Esophagus squamous epithelium (tissue), 5 donors: ENCODE data around the gene CEND1. TPM values are rescaled to one million over a fixed set of nuclear protein-coding genes. Genes with fewer than 3 reads are reported as not detected.

Source experiments
- DNase-seq: peaks from one replicate; lab custom pipeline; 2025; lab: John Stamatoyannopoulos, UW
- H3K27ac ChIP-seq, 4 donors: fragments of 200-600 bp; sonication (generic); one replicate each; pipeline ENCODE4 v1.5.1; 2016 to 2019; ENCODE audit warnings: mild to moderate bottlenecking in 1 of 4
- H3K27me3 ChIP-seq, 4 donors: fragments of 200-600 bp; sonication (generic); 1 replicate in 3 of 4; 2 replicates in 1 of 4; pipeline versions ENCODE4 v1.5.1 to v1.6.0; 2017 to 2021; ENCODE audit warnings: antibody characterized with exemption in 1 of 4
- H3K36me3 ChIP-seq, 3 donors: fragments of 200-600 bp; sonication (generic); one replicate each; pipeline ENCODE4 v1.5.1; 2016 to 2019
- H3K4me1 ChIP-seq, 3 donors: fragments of 200-600 bp; sonication (generic); one replicate each; pipeline ENCODE4 v1.5.1; 2017 to 2019
- H3K4me3 ChIP-seq, 4 donors: fragments of 200-600 bp; sonication (generic); 1 replicate in 3 of 4; 2 replicates in 1 of 4; pipeline ENCODE4 v1.5.1; 2016 to 2019; ENCODE audit warnings: mild to moderate bottlenecking in 2 of 4, moderate library complexity in 1 of 4
- H3K9me3 ChIP-seq, 3 donors: fragments of 200-600 bp; sonication (generic); one replicate each; pipeline ENCODE4 v1.5.1; 2016 to 2019
- POLR2A ChIP-seq, 4 donors: fragments of 450-650 bp; IDR thresholded peaks; one replicate each; pipeline ENCODE4 v1.6.1; 2017; ENCODE audit warnings: antibody characterized with exemption in 4 of 4, mild to moderate bottlenecking in 4 of 4, moderate library complexity in 3 of 4
- WGBS, 2 donors: methylation state at CpG; one replicate each; pipeline ENCODE4 v1.1.5; 2018; 5-methylcytosine and 5-hydroxymethylcytosine counted together
- intact Hi-C: fragments of 100-400 bp; cut with DNase I; formaldehyde crosslinking; loops from one replicate; pipeline ENCODE4 v1.15.0; 2022
- total RNA-seq, 4 donors: library from RNA; depleted of rRNA; stranded (reverse); fragments of >200 nt; gene quantifications; one replicate each; pipeline ENCODE4 v1.1.0, GENCODE V29; 2016
- TF ChIP-seq, protein P1 (sequence below), 6 experiments: fragments of 450-650 bp in 4 of 6; fragments of 200-600 bp in 2 of 6; sonication (generic) in 2 of 6; IDR thresholded peaks; one replicate each; pipeline ENCODE4 v1.5.1; 2016 to 2019; ENCODE audit warnings: antibody characterized with exemption in 6 of 6, mild to moderate bottlenecking in 4 of 6, moderate library complexity in 4 of 6
- donor health status: DM: yes; HTN: yes; CAD: no.

Gene CEND1
- total RNA-seq, 4 donors from 2014 or later = 0.15 TPM; not detected in 3

GRCh38 chr11:831118-831864 lies 41.4 kb upstream of the CEND1 start:
- Histone ChIP-seq H3K4me1 (peaks cover 73 to 97% (median 74%) of the 10 kb centered on the region in 3 donors), H3K27me3 (peaks cover 0 to 63% (median 7%) of the 10 kb centered on the region in 4 donors), H3K27ac (no peak overlapping the region), H3K9me3 (no peaks in the 10 kb centered on the region), H3K36me3 (peaks cover 0 to 6% (median 0%) of the 10 kb centered on the region in 3 donors), H3K4me3 (peak overlapping the region; percentile 1 to 62 (median 44))
- intact Hi-C loops = no loop called here
- DNase-seq = no peak
- TF ChIP-seq, protein P1, sequence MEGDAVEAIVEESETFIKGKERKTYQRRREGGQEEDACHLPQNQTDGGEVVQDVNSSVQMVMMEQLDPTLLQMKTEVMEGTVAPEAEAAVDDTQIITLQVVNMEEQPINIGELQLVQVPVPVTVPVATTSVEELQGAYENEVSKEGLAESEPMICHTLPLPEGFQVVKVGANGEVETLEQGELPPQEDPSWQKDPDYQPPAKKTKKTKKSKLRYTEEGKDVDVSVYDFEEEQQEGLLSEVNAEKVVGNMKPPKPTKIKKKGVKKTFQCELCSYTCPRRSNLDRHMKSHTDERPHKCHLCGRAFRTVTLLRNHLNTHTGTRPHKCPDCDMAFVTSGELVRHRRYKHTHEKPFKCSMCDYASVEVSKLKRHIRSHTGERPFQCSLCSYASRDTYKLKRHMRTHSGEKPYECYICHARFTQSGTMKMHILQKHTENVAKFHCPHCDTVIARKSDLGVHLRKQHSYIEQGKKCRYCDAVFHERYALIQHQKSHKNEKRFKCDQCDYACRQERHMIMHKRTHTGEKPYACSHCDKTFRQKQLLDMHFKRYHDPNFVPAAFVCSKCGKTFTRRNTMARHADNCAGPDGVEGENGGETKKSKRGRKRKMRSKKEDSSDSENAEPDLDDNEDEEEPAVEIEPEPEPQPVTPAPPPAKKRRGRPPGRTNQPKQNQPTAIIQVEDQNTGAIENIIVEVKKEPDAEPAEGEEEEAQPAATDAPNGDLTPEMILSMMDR (IDR thresholded peaks at IDR 0.05) = no peak
- TF ChIP-seq POLR2A (IDR thresholded peaks at IDR 0.05) = no peak
- 51 to 60% methylated on average over 4 to 8 of the region's 31 CpGs for WGBS, 2 donors

- Histone ChIP-seq H3K27me3 (peaks cover 0 to 71% (median 7%) of the 10 kb centered on the region in 4 donors), H3K4me3 (peak overlapping the region; percentile 1 to 62 (median 44)), H3K4me1 (peaks cover 73 to 98% (median 79%) of the 10 kb centered on the region in 3 donors), H3K27ac (peak overlapping the region in 3 of 4 donors; percentile 65 to 80 (median 73)), H3K9me3 (no peaks in the 10 kb centered on the region), H3K36me3 (peaks cover 0 to 6% (median 0%) of the 10 kb centered on the region in 3 donors)
- 0% methylated on average over 5 of the region's 78 CpGs; no CpG with 5 or more reads in 1 of the 2 donors for WGBS, 2 donors
- no peak for DNase-seq
- intact Hi-C loops = no loop called here
- no peak for TF ChIP-seq POLR2A (IDR thresholded peaks at IDR 0.05)
- TF ChIP-seq, protein P1 (IDR thresholded peaks at IDR 0.05) = no peak
Measured at GRCh38 chr11:830295-831117, 40.6 kb upstream of the CEND1 start.

DNA sequence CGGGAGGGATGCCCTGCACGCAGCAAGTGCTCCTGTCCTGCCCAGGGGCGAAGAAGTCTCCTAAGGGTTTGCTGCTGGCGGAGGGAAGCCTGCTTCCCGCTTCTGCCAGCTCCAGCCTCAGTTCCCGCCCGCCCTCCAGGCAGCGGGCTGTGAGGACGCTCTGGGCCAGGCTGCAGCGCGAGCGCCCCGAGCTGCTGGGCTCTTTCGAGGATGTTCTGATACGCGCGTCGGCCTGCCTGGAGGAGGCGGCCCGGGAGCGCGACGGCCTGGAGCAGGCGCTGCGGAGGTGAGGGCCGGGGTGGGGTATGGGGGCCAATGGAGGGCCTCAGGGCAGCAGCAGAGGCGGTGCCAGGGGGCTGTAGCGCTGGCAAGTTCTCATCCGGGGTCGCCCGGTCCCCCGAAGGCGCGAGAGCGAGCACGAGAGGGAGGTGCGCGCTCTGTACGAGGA lies 40.0 kb upstream of the CEND1 start:
- intact Hi-C loops = no loop called here

DNA sequence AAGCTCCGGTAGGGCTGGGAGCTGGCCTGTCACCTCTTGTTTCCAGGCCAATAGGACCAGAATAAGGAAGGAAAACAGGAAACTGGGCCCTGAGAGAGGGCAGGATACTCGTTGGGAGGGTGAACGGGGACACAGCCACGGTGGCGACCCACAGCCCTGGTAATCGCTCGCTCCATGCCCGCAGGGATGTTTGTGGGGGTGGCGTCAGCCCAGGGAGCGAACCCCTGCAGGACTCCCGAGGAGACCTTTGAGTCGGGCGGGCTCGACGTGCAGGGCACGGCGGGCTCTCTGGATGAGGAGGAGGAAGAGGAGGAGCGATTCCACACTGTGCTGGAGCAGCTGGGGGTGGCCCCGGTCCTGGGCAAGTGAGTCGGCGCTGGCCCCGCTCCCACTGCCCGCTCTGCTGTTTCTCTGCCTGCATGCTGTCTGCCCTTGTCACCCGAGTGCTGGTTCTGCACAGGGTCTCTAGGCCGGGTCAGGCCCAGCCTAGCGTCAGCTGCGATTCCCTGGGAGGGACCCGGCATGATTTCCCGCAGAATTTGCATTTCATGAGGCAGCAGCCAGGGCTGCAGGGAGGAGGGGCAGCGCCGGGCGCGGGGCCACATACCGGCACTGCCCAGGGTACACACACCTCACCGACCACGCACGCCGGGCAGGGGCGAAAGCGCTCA lies 39.4 kb upstream of the CEND1 start:
- H3K4me3 ChIP-seq = peak overlapping the region; percentile 1 to 62 (median 44)
- peak in 1 of 4 donors; percentile 20 for TF ChIP-seq POLR2A (IDR thresholded peaks at IDR 0.05)
- TF ChIP-seq, protein P1 (IDR thresholded peaks at IDR 0.05) = no peak
- intact Hi-C loops = no loop called here

More for the DNA sequence above, 40.0 kb upstream of the CEND1 start:
- TF ChIP-seq POLR2A (IDR thresholded peaks at IDR 0.05) = peak in 2 of 4 donors; percentile 11 to 43
- TF ChIP-seq, protein P1 (IDR thresholded peaks at IDR 0.05) = no peak
- WGBS, 2 donors = 2% methylated on average over 10 of the region's 39 CpGs; no CpG with 5 or more reads in 1 of the 2 donors
- Histone ChIP-seq H3K4me3 (peak overlapping the region; percentile 1 to 62 (median 44)), H3K27ac (peak overlapping the region in 3 of 4 donors; percentile 65 to 80 (median 73)), H3K9me3 (no peaks in the 10 kb centered on the region), H3K4me1 (peaks cover 69 to 98% (median 78%) of the 10 kb centered on the region in 3 donors), H3K27me3 (peaks cover 0 to 77% (median 7%) of the 10 kb centered on the region in 4 donors), H3K36me3 (peaks cover 0 to 13% (median 4%) of the 10 kb centered on the region in 3 donors)
- no peak for DNase-seq

More for the DNA sequence above, 39.4 kb upstream of the CEND1 start:
- Histone ChIP-seq H3K27me3 (peaks cover 0 to 83% (median 7%) of the 10 kb centered on the region in 4 donors), H3K27ac (peak overlapping the region in 3 of 4 donors; percentile 65 to 80 (median 73)), H3K36me3 (peaks cover 3 to 18% (median 10%) of the 10 kb centered on the region in 3 donors), H3K4me1 (peaks cover 63 to 98% (median 72%) of the 10 kb centered on the region in 3 donors), H3K9me3 (no peaks in the 10 kb centered on the region)
- no peak for DNase-seq
- WGBS, 2 donors = 10 to 24% methylated on average over 10 to 16 of the region's 40 CpGs
